HG02884 (cell line): Measurements from ENCODE around the gene NPDC1.

Source experiments
- ATAC-seq: cut with Tn5 transposase; IDR thresholded peaks from one replicate; pipeline ENCODE4 v1.9.1; 2021; ENCODE audit warnings: mild to moderate bottlenecking, moderate library complexity; ENCODE audit not compliant: unreplicated experiment

NPDC1 gene

GRCh38 chr9:137057545-137057944, 11.6 kb upstream of the NPDC1 start:
- no peak for ATAC-seq

DNA sequence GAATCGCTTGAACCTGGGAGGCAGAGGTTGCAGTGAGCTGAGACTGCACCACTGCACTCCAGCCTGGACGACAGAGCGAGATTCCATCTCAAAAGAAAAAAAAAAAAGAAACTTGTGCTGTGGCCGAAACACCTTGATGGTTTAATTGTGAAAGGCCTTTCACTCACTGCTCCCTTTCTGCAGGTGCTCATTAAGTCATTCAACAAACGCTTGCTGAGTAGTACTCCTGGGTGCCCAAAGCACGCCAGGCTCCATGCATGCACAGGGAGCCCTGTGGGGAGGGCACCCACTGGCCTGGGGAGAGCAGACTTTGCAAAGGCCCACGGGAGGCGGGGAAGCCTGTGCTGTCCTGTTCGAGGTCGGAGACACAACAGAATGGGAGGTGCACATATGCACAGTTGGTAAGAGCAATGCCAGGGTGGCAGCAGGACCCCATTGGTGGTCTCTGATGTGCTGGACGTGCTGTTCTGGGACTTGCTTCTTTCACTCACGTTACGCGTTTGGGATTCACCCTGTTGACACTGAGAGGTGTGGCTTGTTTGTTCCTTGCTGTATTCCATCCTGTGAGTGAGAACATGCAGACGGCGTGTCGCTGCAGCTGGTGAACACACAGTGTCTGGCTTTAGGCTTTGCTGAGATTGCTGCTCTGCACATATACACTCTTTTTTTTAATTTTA, 10.9 kb upstream of the NPDC1 start:
- no peak for ATAC-seq

GRCh38 chr9:137055385-137056364, 9.7 kb upstream of the NPDC1 start:
- no peak for ATAC-seq

DNA sequence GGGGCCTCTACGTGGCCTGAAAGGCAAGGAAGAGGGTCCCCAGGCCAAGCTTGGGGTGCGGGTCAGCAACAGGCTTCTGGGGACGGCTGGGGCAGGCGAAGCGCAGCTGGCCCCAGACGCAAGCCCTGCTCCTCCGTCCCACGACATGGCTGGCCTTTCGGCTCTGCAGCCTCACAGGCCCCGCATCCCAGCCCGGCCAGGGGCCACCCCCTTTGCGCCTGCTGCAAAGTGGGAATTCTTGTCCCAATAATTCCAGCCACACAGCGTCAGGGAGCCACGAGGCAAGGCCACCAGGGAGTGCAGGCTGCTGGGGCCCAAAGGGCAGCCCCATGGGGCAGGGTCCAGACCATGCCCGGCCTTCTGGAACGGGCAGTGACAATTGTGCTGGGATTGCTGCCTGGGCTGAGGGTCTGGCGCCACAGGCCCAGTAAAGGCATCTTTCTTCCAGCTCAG, 9.0 kb upstream of the NPDC1 start:
- no peak for ATAC-seq

- no peak for ATAC-seq
Observed at GRCh38 chr9:137053944-137054931, 8.3 kb upstream of the NPDC1 start, which contains the start of gene ENTPD2. ENTPD2 (minus strand) TSS chr9:137054061; CDS start chr9:137053997, 64 bp downstream.

- ATAC-seq, result no peak
Observed at GRCh38 chr9:137052998-137053943, 7.3 kb upstream of the NPDC1 start.

- no peak for ATAC-seq
Observed at GRCh38 chr9:137052293-137052692, 6.3 kb upstream of the NPDC1 start.

GRCh38 chr9:137051145-137051724, 5.3 kb upstream of the NPDC1 start:
- ATAC-seq, result no peak

- no peak for ATAC-seq
Observed at GRCh38 chr9:137050570-137050969, 4.6 kb upstream of the NPDC1 start.

DNA sequence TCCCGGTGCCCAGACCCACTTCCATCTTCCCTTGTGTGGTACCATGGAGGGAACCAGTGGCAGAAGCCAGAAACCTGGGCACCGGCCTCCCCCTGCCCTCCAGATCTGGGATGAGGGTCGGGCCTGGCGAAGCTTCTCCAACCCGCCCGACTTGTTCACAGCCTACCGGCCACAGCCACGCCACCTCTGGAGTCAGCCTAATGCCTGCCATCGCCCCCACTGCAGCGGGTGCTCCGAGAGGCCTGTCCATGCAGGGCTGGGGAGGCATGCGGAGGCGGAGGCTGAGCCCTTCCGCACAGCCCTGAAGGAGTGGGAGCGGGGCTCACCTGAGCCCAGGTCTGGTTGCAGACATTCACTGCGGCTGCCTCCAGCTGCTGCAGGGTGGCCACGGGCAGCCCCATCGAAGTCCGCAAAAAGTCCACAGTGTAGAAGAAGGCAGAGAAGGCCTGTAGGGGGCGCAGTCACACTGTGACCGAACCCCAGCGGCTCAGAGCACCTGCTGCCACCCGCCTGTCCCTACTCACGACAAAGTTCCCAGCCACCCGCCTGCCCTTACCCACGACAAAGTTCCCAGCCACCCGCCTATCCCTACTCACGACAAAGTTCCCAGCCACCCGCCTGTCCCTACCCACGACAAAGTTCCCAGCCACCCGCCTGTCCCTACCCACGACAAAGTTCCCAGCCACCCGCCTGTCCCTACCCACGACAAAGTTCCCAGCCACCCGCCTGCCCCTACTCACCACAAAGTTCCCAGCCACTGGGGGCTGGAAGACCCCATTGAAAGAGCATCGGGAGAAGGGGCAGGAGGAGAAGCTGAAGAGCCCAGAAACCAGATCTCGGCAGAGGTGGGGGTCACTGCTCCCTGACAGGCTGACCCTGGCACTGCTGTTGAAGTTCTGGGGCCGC, 3.8 kb upstream of the NPDC1 start:
- no peak for ATAC-seq

DNA sequence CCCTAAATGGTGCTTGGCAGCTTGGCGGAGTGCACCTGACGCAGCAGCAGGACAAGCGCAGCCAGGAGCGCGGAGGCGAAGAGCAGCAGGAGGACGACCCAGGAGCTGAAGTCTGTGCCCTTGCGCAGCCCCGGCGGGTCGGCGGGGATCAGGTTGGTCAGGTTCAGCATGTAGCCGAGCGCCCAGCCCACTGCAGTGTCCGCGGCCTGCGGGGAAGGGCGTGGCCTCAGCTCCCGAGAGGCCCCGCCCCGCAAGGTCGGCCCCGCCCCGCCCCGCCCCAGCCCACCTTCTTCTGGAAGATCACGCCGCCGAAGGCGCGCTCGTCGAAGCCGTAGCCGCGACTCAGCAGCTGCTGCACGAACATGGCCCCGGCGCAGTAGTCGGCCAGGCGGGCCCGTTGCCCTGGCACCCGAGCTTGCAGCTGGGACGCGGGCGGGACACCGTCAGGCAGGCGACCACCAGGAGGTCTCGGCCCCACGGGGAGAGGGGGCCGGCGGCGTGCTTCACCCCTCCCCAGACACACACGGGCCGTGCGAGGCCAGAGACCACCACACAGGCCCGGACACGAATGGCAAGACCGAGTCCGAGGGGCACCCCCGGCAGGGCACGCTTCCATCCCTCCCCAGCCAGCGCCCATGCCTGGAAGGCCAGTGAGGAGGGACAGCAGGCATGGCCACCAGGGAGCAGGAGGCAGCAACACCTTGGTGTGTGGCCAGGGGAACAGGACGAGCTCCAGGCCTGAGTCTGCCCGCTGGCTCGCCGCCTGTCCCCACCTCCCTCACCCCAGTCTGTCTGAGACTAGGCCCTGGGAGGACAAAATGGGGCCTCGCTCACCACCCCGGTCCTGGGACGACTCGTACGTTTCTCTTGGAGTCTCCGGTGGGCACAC, 2.9 kb upstream of the NPDC1 start:
- no peak for ATAC-seq

DNA sequence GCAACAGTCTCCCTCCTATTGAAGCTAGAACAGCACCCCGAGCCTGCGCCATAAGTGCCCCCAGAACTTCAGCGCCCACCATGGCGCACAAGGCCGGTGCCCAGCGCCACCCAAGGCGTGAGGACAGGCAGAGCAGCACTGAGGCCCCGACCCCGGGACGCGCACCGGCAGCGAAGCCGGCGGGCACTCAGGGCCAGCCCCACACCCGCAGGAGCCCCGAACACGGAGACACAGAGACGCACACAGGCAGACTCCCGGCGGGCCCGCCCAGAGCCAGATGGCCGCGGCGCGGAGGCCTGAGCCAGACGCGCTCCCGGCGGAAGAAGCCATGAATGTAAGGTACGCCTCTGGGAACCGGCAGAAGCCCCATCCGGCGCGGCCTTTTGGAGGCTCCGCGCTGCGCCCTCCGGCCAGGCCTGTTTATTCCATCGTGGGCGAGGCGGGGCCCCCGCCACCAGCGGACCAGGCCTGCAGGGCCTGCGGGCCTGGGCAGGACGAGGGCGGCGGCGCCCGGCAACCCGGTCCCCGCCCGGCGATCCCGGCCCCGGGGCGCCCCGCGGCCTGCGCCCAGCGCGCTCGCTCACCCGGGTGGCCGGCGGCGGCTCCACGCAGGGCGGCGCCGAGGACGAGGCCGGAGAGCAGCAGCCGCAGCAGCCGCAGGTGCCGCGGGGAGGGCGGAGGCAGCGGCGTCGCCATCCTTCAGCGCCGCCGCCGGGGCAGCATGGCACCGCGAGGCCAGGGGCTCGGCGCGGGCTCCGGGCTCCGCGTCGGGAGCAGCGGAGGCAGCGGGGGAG, 486 bp downstream of the NPDC1 start:
- ATAC-seq, result no peak

GRCh38 chr9:137044502-137045177, 1.3 kb downstream of the NPDC1 start:
- ATAC-seq, result no peak

DNA sequence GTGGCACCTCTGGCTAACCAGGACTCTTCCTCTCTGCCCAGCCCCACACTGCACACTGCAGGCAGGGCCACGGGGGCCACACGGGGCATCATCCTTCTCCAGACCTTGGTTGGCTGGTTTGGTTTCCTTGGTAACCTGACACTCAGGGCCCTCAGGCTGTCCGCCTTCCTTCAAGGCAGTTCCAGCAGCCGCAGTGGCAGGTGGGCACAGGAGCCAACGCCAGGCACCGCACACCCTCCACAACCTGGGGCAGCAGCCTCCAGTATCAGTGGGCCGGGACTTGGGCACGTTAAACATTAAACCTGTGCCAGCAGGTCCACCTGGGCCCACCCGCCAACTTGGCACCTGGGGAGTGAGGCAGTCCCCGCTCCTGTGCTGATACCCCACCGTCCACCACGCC, 1.9 kb downstream of the NPDC1 start:
- no peak for ATAC-seq

DNA sequence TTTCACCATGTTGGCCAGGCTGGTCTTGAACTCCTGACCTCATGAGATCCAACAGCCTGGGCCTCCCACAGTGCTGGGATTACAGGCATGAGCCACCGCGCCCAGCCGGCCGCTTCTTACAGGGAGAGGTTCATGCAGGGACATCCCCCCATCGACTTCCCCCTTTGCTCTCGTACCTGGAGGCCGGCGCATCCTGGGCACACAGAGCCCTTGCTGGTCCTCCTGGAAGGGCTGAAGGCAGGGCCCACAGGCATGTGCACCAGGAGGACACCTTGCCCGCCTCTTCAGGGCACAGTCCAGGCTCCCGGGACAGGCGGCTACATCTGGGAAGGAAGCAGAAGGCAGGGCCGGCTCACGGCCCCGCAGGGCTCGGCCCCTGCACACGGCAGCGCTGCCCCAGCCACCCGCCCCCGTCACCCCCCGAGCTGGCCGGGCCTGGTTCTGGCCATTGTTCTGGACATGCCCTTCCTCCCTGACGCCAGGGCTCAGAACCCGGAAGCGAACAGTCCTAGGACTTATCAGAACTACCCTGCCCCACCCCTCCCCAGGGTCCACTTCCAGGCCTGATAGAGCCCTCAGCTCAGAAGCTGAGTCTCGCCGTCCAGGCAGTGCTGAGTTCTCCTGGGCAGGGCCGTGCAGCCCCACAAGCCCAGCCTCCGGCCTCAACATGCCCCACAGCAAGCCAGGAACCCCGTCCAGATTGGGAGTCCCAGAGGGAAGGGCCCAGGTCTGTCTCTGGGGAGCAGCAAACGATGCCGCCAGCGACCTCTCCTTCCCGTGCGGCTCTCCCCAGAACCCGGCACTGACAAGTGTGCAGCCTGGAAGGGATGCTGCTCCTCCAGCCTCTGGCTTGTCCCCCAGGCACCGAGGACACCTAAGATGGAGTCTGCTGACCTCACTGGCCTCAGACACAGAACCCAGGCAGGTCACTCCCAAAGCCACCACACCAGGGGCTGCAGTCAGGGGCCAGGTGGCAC, 2.9 kb downstream of the NPDC1 start:
- ATAC-seq, result no peak
